A673 (cell line): Measurements from ENCODE around the gene KCNMA1. TPM values are rescaled to one million over a fixed set of nuclear protein-coding genes. Genes with fewer than 3 reads are reported as not detected.

Experiments
- BruUV-seq: library from RNA; stranded (reverse); fragments of 400-500 nt; replicated peaks from 2 replicates; lab custom pipeline; 2021; lab: Mats Ljungman, UMichigan
- CTCF ChIA-PET: fragments of 300-600 bp; sonication (Branson Sonifier 250); formaldehyde crosslinking; loops from one replicate; lab custom pipeline; 2022; ENCODE audit warnings: antibody characterized with exemption; lab: Charles Lee
- POLR2A ChIA-PET: fragments of 300-600 bp; sonication (Branson Sonifier 250); formaldehyde crosslinking; loops from one replicate; lab custom pipeline; 2022; ENCODE audit warnings: antibody characterized with exemption; ENCODE audit not compliant: low non-redundant PET; lab: Charles Lee
- DNase-seq: peaks from one replicate; pipeline ENCODE4 v3.0.0-alpha.2; 2015; ENCODE audit warnings: low spot score
- H3K27ac ChIP-seq: fragments of 200-600 bp; sonication (generic); 2 replicates; pipeline ENCODE4 v1.5.1; 2016; ENCODE audit warnings: mixed run types, low read depth, mild to moderate bottlenecking, mixed read lengths, antibody characterized with exemption, low read length; ENCODE audit not compliant: poor library complexity, severe bottlenecking
- H3K27me3 ChIP-seq: fragments of 200-600 bp; sonication (generic); replicated peaks from 2 replicates; pipeline ENCODE4 v1.6.1; 2017; ENCODE audit warnings: mixed run types, low read depth, mild to moderate bottlenecking, mixed read lengths, antibody characterized with exemption, low read length; ENCODE audit not compliant: insufficient read depth, poor library complexity
- H3K36me3 ChIP-seq: fragments of 200-600 bp; sonication (generic); 2 replicates; pipeline ENCODE4 v1.6.1; 2016; ENCODE audit warnings: mixed run types, mild to moderate bottlenecking, mixed read lengths, antibody characterized with exemption, low read length; ENCODE audit not compliant: insufficient read depth, poor library complexity, severe bottlenecking
- H3K4me1 ChIP-seq: fragments of 200-600 bp; sonication (generic); 2 replicates; pipeline ENCODE4 v1.6.1; 2017; ENCODE audit warnings: mixed run types, mild to moderate bottlenecking, mixed read lengths, antibody characterized with exemption, low read length; ENCODE audit not compliant: insufficient read depth, poor library complexity, severe bottlenecking
- H3K4me3 ChIP-seq: fragments of 200-600 bp; sonication (generic); 2 replicates; pipeline ENCODE4 v1.5.1; 2016; ENCODE audit warnings: low read depth, mixed run types, mild to moderate bottlenecking, mixed read lengths, low read length; ENCODE audit not compliant: poor library complexity, severe bottlenecking
- H3K9me3 ChIP-seq: fragments of 200-600 bp; sonication (generic); 2 replicates; pipeline ENCODE4 v1.6.1; 2016; ENCODE audit warnings: mixed run types, low read depth, mild to moderate bottlenecking, mixed read lengths, antibody characterized with exemption, low read length; ENCODE audit not compliant: poor library complexity, severe bottlenecking
- EZH2 ChIP-seq: fragments of 200-600 bp; sonication (generic); IDR thresholded peaks from 2 replicates; pipeline ENCODE4 v1.6.1; 2017; ENCODE audit warnings: borderline replicate concordance, low read depth, mild to moderate bottlenecking, mixed read lengths, antibody characterized with exemption, low read length; ENCODE audit not compliant: poor library complexity, severe bottlenecking
- intact Hi-C: fragments of 100-400 bp; cut with micrococcal nuclease; formaldehyde crosslinking; loops from one replicate; pipeline ENCODE4 v1.10.0; 2022; ENCODE audit not compliant: unreplicated experiment
- total RNA-seq: library from RNA; stranded (reverse); gene quantifications from 2 replicates; pipeline ENCODE4 v1.2.3, GENCODE V29; 2021
- TF ChIP-seq, protein P1 (sequence below): fragments of 300-800, 200-600 bp; sonication (generic); conservative IDR thresholded peaks from 2 replicates; pipeline ENCODE4 v1.5.1; 2017; ENCODE audit warnings: low read depth, mild to moderate bottlenecking, antibody characterized with exemption, low read length, moderate library complexity, mixed read lengths

Gene KCNMA1
- total RNA-seq, 1 experiment from 2014 or later = 0.84 TPM

GRCh38 chr10:77492368-77492994 is 145.1 kb downstream of the KCNMA1 start:
- H3K27me3 ChIP-seq = no peaks in the 10 kb centered on the region
- no TSS peak for BruUV-seq
- CTCF ChIA-PET = no interaction called here
- H3K4me1 ChIP-seq = no peaks in the 10 kb centered on the region
- POLR2A ChIA-PET = interaction anchor here (0.7 kb wide), 1 partner anchor 183 kb away, joined by 4 read pairs; no protein-coding TSS in a partner anchor
- H3K36me3 ChIP-seq = no peaks in the 10 kb centered on the region
- no peaks in the 10 kb centered on the region for H3K9me3 ChIP-seq
- H3K4me3 ChIP-seq = no peak overlapping the region
- TF ChIP-seq, protein P1, sequence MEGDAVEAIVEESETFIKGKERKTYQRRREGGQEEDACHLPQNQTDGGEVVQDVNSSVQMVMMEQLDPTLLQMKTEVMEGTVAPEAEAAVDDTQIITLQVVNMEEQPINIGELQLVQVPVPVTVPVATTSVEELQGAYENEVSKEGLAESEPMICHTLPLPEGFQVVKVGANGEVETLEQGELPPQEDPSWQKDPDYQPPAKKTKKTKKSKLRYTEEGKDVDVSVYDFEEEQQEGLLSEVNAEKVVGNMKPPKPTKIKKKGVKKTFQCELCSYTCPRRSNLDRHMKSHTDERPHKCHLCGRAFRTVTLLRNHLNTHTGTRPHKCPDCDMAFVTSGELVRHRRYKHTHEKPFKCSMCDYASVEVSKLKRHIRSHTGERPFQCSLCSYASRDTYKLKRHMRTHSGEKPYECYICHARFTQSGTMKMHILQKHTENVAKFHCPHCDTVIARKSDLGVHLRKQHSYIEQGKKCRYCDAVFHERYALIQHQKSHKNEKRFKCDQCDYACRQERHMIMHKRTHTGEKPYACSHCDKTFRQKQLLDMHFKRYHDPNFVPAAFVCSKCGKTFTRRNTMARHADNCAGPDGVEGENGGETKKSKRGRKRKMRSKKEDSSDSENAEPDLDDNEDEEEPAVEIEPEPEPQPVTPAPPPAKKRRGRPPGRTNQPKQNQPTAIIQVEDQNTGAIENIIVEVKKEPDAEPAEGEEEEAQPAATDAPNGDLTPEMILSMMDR = no peak
- no peak for TF ChIP-seq EZH2
- no peak for DNase-seq
- no peak overlapping the region for H3K27ac ChIP-seq
- intact Hi-C loops = loop anchor here (10.0 kb wide), 1 partner anchor 262 kb away; no protein-coding TSS in a partner anchor

- CTCF ChIA-PET = no interaction called here
- Histone ChIP-seq H3K4me3 (no peak overlapping the region), H3K4me1 (no peaks in the 10 kb centered on the region), H3K36me3 (no peaks in the 10 kb centered on the region), H3K27ac (no peak overlapping the region), H3K9me3 (no peaks in the 10 kb centered on the region), H3K27me3 (no peaks in the 10 kb centered on the region)
- POLR2A ChIA-PET = no interaction called here
- intact Hi-C loops = loop anchor here (10.0 kb wide), 1 partner anchor 264 kb away; no protein-coding TSS in a partner anchor
- DNase-seq = no peak
- no peak for TF ChIP-seq EZH2
- TF ChIP-seq, protein P1 = no peak
- no TSS peak for BruUV-seq
These were observed 146.9 kb downstream of the KCNMA1 start for GRCh38 chr10:77490534-77491314.

- no TSS peak for BruUV-seq
- H3K27me3 ChIP-seq = no peaks in the 10 kb centered on the region
- no peak for TF ChIP-seq EZH2
- TF ChIP-seq, protein P1 = no peak
- ChIA-PET CTCF (no interaction called here), POLR2A (no interaction called here)
- DNase-seq = no peak
- H3K4me3 ChIP-seq = no peak overlapping the region
- no peak overlapping the region for H3K27ac ChIP-seq
- intact Hi-C loops = no loop called here
- no peaks in the 10 kb centered on the region for H3K9me3 ChIP-seq
- no peaks in the 10 kb centered on the region for H3K4me1 ChIP-seq
- no peaks in the 10 kb centered on the region for H3K36me3 ChIP-seq
These were observed 151.1 kb downstream of the KCNMA1 start for GRCh38 chr10:77486517-77486916.
